ENCODE results near the gene RPS18. TPM values are rescaled to one million over a fixed set of nuclear protein-coding genes. Genes with fewer than 3 reads are reported as not detected.

The RPS18 gene
- polyA plus RNA-seq, 10 donors: 3,925 to 5,378 (median 4,934) TPM

- no peak for DNase-seq
Observed at GRCh38 chr6:33286946-33287914, 15.4 kb downstream of the RPS18 start.

GRCh38 chr6:33288141-33288920, 16.5 kb downstream of the RPS18 start:
- DNase-seq: no peak

GRCh38 chr6:33288921-33289783, 17.3 kb downstream of the RPS18 start, which contains the start of the genes PFDN6 and WDR46:
TSS of gene PFDN6 (plus strand) at chr6:33289601. CDS start at chr6:33289857, 256 bp downstream.
TSS of gene WDR46 (minus strand) at chr6:33289239. CDS start at chr6:33289170, 69 bp downstream.
- DNase-seq: peak; percentile 93 to 98 (median 93)

- no peak for DNase-seq
Observed at GRCh38 chr6:33289784-33290315, 18.0 kb downstream of the RPS18 start.

GRCh38 chr6:33290459-33290858, 18.6 kb downstream of the RPS18 start:
- no peak for DNase-seq

- no peak for DNase-seq
Observed at GRCh38 chr6:33292996-33293682, 21.3 kb downstream of the RPS18 start.

GRCh38 chr6:33294086-33294823, 22.4 kb downstream of the RPS18 start:
- DNase-seq: no peak

GRCh38 chr6:33295621-33296369, 23.9 kb downstream of the RPS18 start:
- no peak for DNase-seq

- DNase-seq: no peak
Observed at GRCh38 chr6:33296797-33297405, 25.0 kb downstream of the RPS18 start.

- DNase-seq: no peak
Observed at GRCh38 chr6:33297406-33297955, 25.6 kb downstream of the RPS18 start.

GRCh38 chr6:33297956-33298772, 26.3 kb downstream of the RPS18 start:
- peak; percentile 79 to 94 (median 87) for DNase-seq

- DNase-seq: peak; percentile 69 to 91 (median 85)
Observed at GRCh38 chr6:33298773-33299236, 26.9 kb downstream of the RPS18 start, which contains the start of gene RGL2. TSS of gene RGL2 (minus strand) at chr6:33298942. CDS start at chr6:33298610, 332 bp downstream.

GRCh38 chr6:33299237-33299944, 27.5 kb downstream of the RPS18 start:
- DNase-seq: peak; percentile 94 to 97 (median 95)

- no peak for DNase-seq
Observed at GRCh38 chr6:33301877-33302276, 30.0 kb downstream of the RPS18 start.

- no peak for DNase-seq
Observed at GRCh38 chr6:33304216-33304615, 32.3 kb downstream of the RPS18 start.

- DNase-seq: no peak
Observed at GRCh38 chr6:33305052-33305451, 33.2 kb downstream of the RPS18 start.

Measured in muscle of back (tissue), 11 donors.